ENCODE data around the gene NPAS2. TPM values are rescaled to one million over a fixed set of nuclear protein-coding genes. Genes with fewer than 3 reads are reported as not detected.

Gene NPAS2
- total RNA-seq, 2 donors from 2014 or later: 1.1 to 1.6 TPM

- H3K9me3 ChIP-seq (ENCODE audit: control insufficient read depth, low read length): no peaks in the 10 kb centered on the region
- H3K4me3 ChIP-seq (ENCODE audit: low read length): no peak overlapping the region
- H3K4me3 Mint-ChIP-seq: no peak overlapping the region
- no peaks in the 10 kb centered on the region for H3K4me1 Mint-ChIP-seq
- no peaks in the 10 kb centered on the region for H3K36me3 Mint-ChIP-seq (ENCODE audit: low read depth)
- H3K27ac Mint-ChIP-seq: no peak overlapping the region
- no peaks in the 10 kb centered on the region for H3K27me3 Mint-ChIP-seq (ENCODE audit: insufficient read depth)
- H3K9me3 Mint-ChIP-seq: no peaks in the 10 kb centered on the region
- no peaks in the 10 kb centered on the region for H3K27me3 ChIP-seq (ENCODE audit: control insufficient read depth, insufficient read depth, low read length, poor library complexity, severe bottlenecking)
- no peak overlapping the region for H3K27ac ChIP-seq (ENCODE audit: low read depth, low read length)
- 86 to 90% methylated on average over 3 to 4 of the region's 4 CpGs for WGBS, 2 experiments (ENCODE audit: insufficient coverage in 1 of 2, insufficient read length in 1 of 2)
- H3K4me1 ChIP-seq (ENCODE audit: control insufficient read depth, insufficient read depth, low read length): no peaks in the 10 kb centered on the region
- no peaks in the 10 kb centered on the region for H3K36me3 ChIP-seq (ENCODE audit: control insufficient read depth, insufficient read depth, low read length)
- DNase-seq: no peak
- no peak for TF ChIP-seq CTCF (conservative IDR thresholded peaks at IDR 0.05)
- no peak overlapping the region for H3K9ac ChIP-seq (ENCODE audit: extremely low read depth, low read length, poor library complexity, severe bottlenecking)
Observed at GRCh38 chr2:100963026-100963375, 143.1 kb downstream of the NPAS2 start.

GRCh38 chr2:100964222-100964621, 144.3 kb downstream of the NPAS2 start:
- no peak for TF ChIP-seq CTCF (conservative IDR thresholded peaks at IDR 0.05)
- WGBS, 2 experiments (ENCODE audit: insufficient coverage in 1 of 2, insufficient read length in 1 of 2): 92 to 99% methylated on average over 7 to 12 of the region's 12 CpGs
- H3K4me3 Mint-ChIP-seq: no peak overlapping the region
- Histone ChIP-seq H3K9ac (ENCODE audit: extremely low read depth, low read length, poor library complexity, severe bottlenecking) (no peak overlapping the region), H3K4me3 (ENCODE audit: low read length) (no peak overlapping the region), H3K27me3 (ENCODE audit: control insufficient read depth, insufficient read depth, low read length, poor library complexity, severe bottlenecking) (no peaks in the 10 kb centered on the region), H3K27ac (ENCODE audit: low read depth, low read length) (no peak overlapping the region), H3K4me1 (ENCODE audit: control insufficient read depth, insufficient read depth, low read length) (no peaks in the 10 kb centered on the region), H3K9me3 (ENCODE audit: control insufficient read depth, low read length) (no peaks in the 10 kb centered on the region), H3K36me3 (ENCODE audit: control insufficient read depth, insufficient read depth, low read length) (no peaks in the 10 kb centered on the region)
- no peaks in the 10 kb centered on the region for H3K36me3 Mint-ChIP-seq (ENCODE audit: low read depth)
- H3K27ac Mint-ChIP-seq: no peak overlapping the region
- no peaks in the 10 kb centered on the region for H3K9me3 Mint-ChIP-seq
- no peaks in the 10 kb centered on the region for H3K27me3 Mint-ChIP-seq (ENCODE audit: insufficient read depth)
- DNase-seq: no peak
- H3K4me1 Mint-ChIP-seq: no peaks in the 10 kb centered on the region

GRCh38 chr2:100964681-100965169, 144.8 kb downstream of the NPAS2 start:
- no peaks in the 10 kb centered on the region for H3K4me1 ChIP-seq (ENCODE audit: control insufficient read depth, insufficient read depth, low read length)
- no peak for TF ChIP-seq CTCF (conservative IDR thresholded peaks at IDR 0.05)
- H3K4me3 ChIP-seq (ENCODE audit: low read length): no peak overlapping the region
- no peak overlapping the region for H3K4me3 Mint-ChIP-seq
- no peaks in the 10 kb centered on the region for H3K27me3 Mint-ChIP-seq (ENCODE audit: insufficient read depth)
- H3K27ac ChIP-seq (ENCODE audit: low read depth, low read length): no peak overlapping the region
- H3K27ac Mint-ChIP-seq: no peak overlapping the region
- no peaks in the 10 kb centered on the region for H3K9me3 ChIP-seq (ENCODE audit: control insufficient read depth, low read length)
- no peaks in the 10 kb centered on the region for H3K4me1 Mint-ChIP-seq
- no peak for DNase-seq
- H3K36me3 Mint-ChIP-seq (ENCODE audit: low read depth): no peaks in the 10 kb centered on the region
- H3K36me3 ChIP-seq (ENCODE audit: control insufficient read depth, insufficient read depth, low read length): no peaks in the 10 kb centered on the region
- 82 to 86% methylated on average over 11 of the region's 11 CpGs for WGBS, 2 experiments (ENCODE audit: insufficient coverage in 1 of 2, insufficient read length in 1 of 2)
- no peak overlapping the region for H3K9ac ChIP-seq (ENCODE audit: extremely low read depth, low read length, poor library complexity, severe bottlenecking)
- no peaks in the 10 kb centered on the region for H3K9me3 Mint-ChIP-seq
- no peaks in the 10 kb centered on the region for H3K27me3 ChIP-seq (ENCODE audit: control insufficient read depth, insufficient read depth, low read length, poor library complexity, severe bottlenecking)
